Raji (cell line): Measurements from ENCODE around the gene DCAF10.

ENCODE experiments used
- POLR2A ChIP-seq: IDR thresholded peaks from 2 replicates; pipeline ENCODE4 v1.6.1; 2011; ENCODE audit warnings: low read depth, low read length, control low read depth; ENCODE audit not compliant: insufficient read depth

DCAF10 gene

GRCh38 chr9:37892063-37892462 is 91.5 kb downstream of the DCAF10 start:
- no peak for TF ChIP-seq POLR2A

- TF ChIP-seq POLR2A: no peak
Observed at GRCh38 chr9:37897665-37898064, 97.1 kb downstream of the DCAF10 start.

- no peak for TF ChIP-seq POLR2A
Observed at GRCh38 chr9:37899041-37899440, 98.4 kb downstream of the DCAF10 start.

- no peak for TF ChIP-seq POLR2A
Observed at GRCh38 chr9:37902131-37902530, 101.5 kb downstream of the DCAF10 start.

GRCh38 chr9:37902796-37903646 is 102.4 kb downstream of the DCAF10 start:
- no peak for TF ChIP-seq POLR2A

GRCh38 chr9:37903647-37904444 is 103.2 kb downstream of the DCAF10 start, which contains the start of gene SLC25A51:
TSS of gene SLC25A51 (minus strand) at chr9:37904127. CDS start at chr9:37888550, 15,577 bp downstream.
- TF ChIP-seq POLR2A: peak; percentile 94

GRCh38 chr9:37904445-37905130 is 104.0 kb downstream of the DCAF10 start:
- no peak for TF ChIP-seq POLR2A

- TF ChIP-seq POLR2A: no peak
Observed at GRCh38 chr9:37905131-37905505, 104.5 kb downstream of the DCAF10 start.

GRCh38 chr9:37905776-37906175 is 105.2 kb downstream of the DCAF10 start:
- TF ChIP-seq POLR2A: no peak

- no peak for TF ChIP-seq POLR2A
Observed at GRCh38 chr9:37906312-37907239, 106.0 kb downstream of the DCAF10 start.

GRCh38 chr9:37908283-37908682 is 107.7 kb downstream of the DCAF10 start:
- TF ChIP-seq POLR2A: no peak

GRCh38 chr9:37908698-37909186 is 108.1 kb downstream of the DCAF10 start:
- TF ChIP-seq POLR2A: no peak

GRCh38 chr9:37909326-37909725 is 108.7 kb downstream of the DCAF10 start:
- no peak for TF ChIP-seq POLR2A

GRCh38 chr9:37910271-37910670 is 109.7 kb downstream of the DCAF10 start:
- no peak for TF ChIP-seq POLR2A
